Neural progenitor cell (in vitro differentiated cells): ENCODE measurements around the gene NPPC. TPM values are rescaled to one million over a fixed set of nuclear protein-coding genes. Genes with fewer than 3 reads are reported as not detected.

Source experiments
- DNase-seq: peaks from one replicate; pipeline ENCODE4 v3.0.0-alpha.2; 2016; ENCODE audit warnings: low spot score
- H2AFZ ChIP-seq: fragments of 200-600 bp; sonication (generic); replicated peaks from 2 replicates; pipeline ENCODE4 v1.6.1; 2016; ENCODE audit warnings: antibody characterized with exemption
- H3F3A ChIP-seq: fragments of 200-600 bp; sonication (generic); 2 replicates; pipeline ENCODE4 v1.6.1; 2016; ENCODE audit warnings: antibody characterized with exemption, low read depth
- H3K27ac ChIP-seq: fragments of 200-600 bp; sonication (generic); 2 replicates; pipeline ENCODE4 v1.5.1; 2016; ENCODE audit warnings: mild to moderate bottlenecking
- H3K27me3 ChIP-seq: fragments of 200-600 bp; sonication (generic); 2 replicates; pipeline ENCODE4 v1.6.1; 2016; ENCODE audit warnings: mild to moderate bottlenecking, moderate library complexity
- H3K36me3 ChIP-seq: fragments of 200-600 bp; sonication (generic); 2 replicates; pipeline ENCODE4 v1.5.1; 2016
- H3K4me1 ChIP-seq: fragments of 200-600 bp; sonication (generic); 2 replicates; pipeline ENCODE4 v1.6.1; 2016; ENCODE audit warnings: mixed run types
- H3K4me2 ChIP-seq: fragments of 200-600 bp; sonication (generic); 2 replicates; pipeline ENCODE4 v1.6.1; 2016
- H3K4me3 ChIP-seq: fragments of 200-600 bp; sonication (generic); 2 replicates; pipeline ENCODE4 v1.5.1; 2016
- H3K79me2 ChIP-seq: fragments of 200-600 bp; sonication (generic); 2 replicates; pipeline ENCODE4 v1.6.1; 2016; ENCODE audit warnings: low read depth
- H3K9ac ChIP-seq: fragments of 200-600 bp; sonication (generic); 2 replicates; pipeline ENCODE4 v1.6.1; 2016
- H3K9me3 ChIP-seq: fragments of 200-600 bp; sonication (generic); 2 replicates; pipeline ENCODE4 v1.5.1; 2016; ENCODE audit warnings: low read depth
- H4K20me1 ChIP-seq: fragments of 200-600 bp; sonication (generic); 2 replicates; pipeline ENCODE4 v1.6.1; 2016; ENCODE audit warnings: low read depth
- H3K27ac Mint-ChIP-seq: 3 replicates; pipeline ENCODE4 v1.8.0; 2021; ENCODE audit warnings: mixed read lengths
- H3K27me3 Mint-ChIP-seq: 2 replicates; pipeline ENCODE4 v1.8.0; 2022; ENCODE audit warnings: low read depth, mild to moderate bottlenecking, inconsistent platforms, moderate library complexity, mixed read lengths; ENCODE audit not compliant: insufficient read depth
- H3K36me3 Mint-ChIP-seq: 3 replicates; pipeline ENCODE4 v1.8.0; 2021; ENCODE audit warnings: mixed read lengths
- H3K4me1 Mint-ChIP-seq: 3 replicates; pipeline ENCODE4 v1.8.0; 2021; ENCODE audit warnings: mixed read lengths
- H3K4me3 Mint-ChIP-seq: 3 replicates; pipeline ENCODE4 v1.8.0; 2021; ENCODE audit warnings: mild to moderate bottlenecking, moderate library complexity, mixed read lengths
- H3K9me3 Mint-ChIP-seq: 3 replicates; pipeline ENCODE4 v1.8.0; 2020; ENCODE audit warnings: mixed read lengths
- EZH2 ChIP-seq: fragments of 200-600 bp; sonication (generic); IDR thresholded peaks from 2 replicates; pipeline ENCODE4 v1.6.1; 2017; ENCODE audit warnings: antibody characterized with exemption, mild to moderate bottlenecking, moderate library complexity
- EZH2phosphoT487 ChIP-seq: fragments of 200-600 bp; sonication (generic); IDR thresholded peaks from 2 replicates; pipeline ENCODE4 v1.6.1; 2017; ENCODE audit warnings: antibody characterized with exemption
- total RNA-seq: library from RNA; depleted of rRNA; stranded (reverse); fragments of >200 nt; gene quantifications from 2 replicates; pipeline ENCODE4 v1.2.3, GENCODE V29; 2015; ENCODE audit warnings: low replicate concordance
- TF ChIP-seq, protein P1 (sequence below): fragments of 200-600 bp; sonication (generic); IDR thresholded peaks from 2 replicates; pipeline ENCODE4 v1.5.1; 2017; ENCODE audit warnings: antibody characterized with exemption, mild to moderate bottlenecking

Gene NPPC
- total RNA-seq, 1 donor from 2014 or later = not detected

- peak; percentile 51 for DNase-seq
These were observed 2.3 kb upstream of the NPPC start for GRCh38 chr2:231928481-231928880.

GRCh38 chr2:231927566-231927890, 1.3 kb upstream of the NPPC start:
- Histone ChIP-seq H3K9me3 (no peaks in the 10 kb centered on the region), H3K27me3 (peaks cover 85% of the 10 kb centered on the region), H3K4me1 (peaks cover 7% of the 10 kb centered on the region), H3K4me3 (no peak overlapping the region), H3K9ac (no peak overlapping the region), H4K20me1 (peaks cover 11% of the 10 kb centered on the region), H3F3A (peaks cover 5% of the 10 kb centered on the region), H3K79me2 (no peaks in the 10 kb centered on the region), H3K27ac (no peak overlapping the region), H2AFZ (no peak overlapping the region), H3K4me2 (no peak overlapping the region), H3K36me3 (no peaks in the 10 kb centered on the region)
- H3K36me3 Mint-ChIP-seq = no peaks in the 10 kb centered on the region
- H3K27me3 Mint-ChIP-seq = peaks cover 35% of the 10 kb centered on the region
- TF ChIP-seq EZH2phosphoT487 (no peak), EZH2 (no peak)
- TF ChIP-seq, protein P1, sequence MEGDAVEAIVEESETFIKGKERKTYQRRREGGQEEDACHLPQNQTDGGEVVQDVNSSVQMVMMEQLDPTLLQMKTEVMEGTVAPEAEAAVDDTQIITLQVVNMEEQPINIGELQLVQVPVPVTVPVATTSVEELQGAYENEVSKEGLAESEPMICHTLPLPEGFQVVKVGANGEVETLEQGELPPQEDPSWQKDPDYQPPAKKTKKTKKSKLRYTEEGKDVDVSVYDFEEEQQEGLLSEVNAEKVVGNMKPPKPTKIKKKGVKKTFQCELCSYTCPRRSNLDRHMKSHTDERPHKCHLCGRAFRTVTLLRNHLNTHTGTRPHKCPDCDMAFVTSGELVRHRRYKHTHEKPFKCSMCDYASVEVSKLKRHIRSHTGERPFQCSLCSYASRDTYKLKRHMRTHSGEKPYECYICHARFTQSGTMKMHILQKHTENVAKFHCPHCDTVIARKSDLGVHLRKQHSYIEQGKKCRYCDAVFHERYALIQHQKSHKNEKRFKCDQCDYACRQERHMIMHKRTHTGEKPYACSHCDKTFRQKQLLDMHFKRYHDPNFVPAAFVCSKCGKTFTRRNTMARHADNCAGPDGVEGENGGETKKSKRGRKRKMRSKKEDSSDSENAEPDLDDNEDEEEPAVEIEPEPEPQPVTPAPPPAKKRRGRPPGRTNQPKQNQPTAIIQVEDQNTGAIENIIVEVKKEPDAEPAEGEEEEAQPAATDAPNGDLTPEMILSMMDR = no peak
- no peak for DNase-seq
- peak overlapping the region; percentile 79 for H3K4me3 Mint-ChIP-seq
- no peaks in the 10 kb centered on the region for H3K9me3 Mint-ChIP-seq
- no peak overlapping the region for H3K27ac Mint-ChIP-seq
- peaks cover 12% of the 10 kb centered on the region for H3K4me1 Mint-ChIP-seq

More at GRCh38 chr2:231928481-231928880, 2.3 kb upstream of the NPPC start:
- Histone ChIP-seq H3K27ac (no peak overlapping the region), H3K4me1 (peaks cover 7% of the 10 kb centered on the region), H2AFZ (no peak overlapping the region), H4K20me1 (peaks cover 11% of the 10 kb centered on the region), H3K4me3 (no peak overlapping the region), H3K9ac (no peak overlapping the region), H3F3A (peaks cover 5% of the 10 kb centered on the region), H3K4me2 (no peak overlapping the region), H3K9me3 (no peaks in the 10 kb centered on the region), H3K79me2 (no peaks in the 10 kb centered on the region), H3K36me3 (no peaks in the 10 kb centered on the region), H3K27me3 (peaks cover 76% of the 10 kb centered on the region)
- TF ChIP-seq EZH2phosphoT487 (no peak), EZH2 (no peak)
- TF ChIP-seq, protein P1 = peak; percentile 37
- no peaks in the 10 kb centered on the region for H3K36me3 Mint-ChIP-seq
- H3K27ac Mint-ChIP-seq = no peak overlapping the region
- H3K4me3 Mint-ChIP-seq = peak overlapping the region; percentile 72
- peaks cover 35% of the 10 kb centered on the region for H3K27me3 Mint-ChIP-seq
- no peaks in the 10 kb centered on the region for H3K9me3 Mint-ChIP-seq
- peaks cover 10% of the 10 kb centered on the region for H3K4me1 Mint-ChIP-seq

DNA sequence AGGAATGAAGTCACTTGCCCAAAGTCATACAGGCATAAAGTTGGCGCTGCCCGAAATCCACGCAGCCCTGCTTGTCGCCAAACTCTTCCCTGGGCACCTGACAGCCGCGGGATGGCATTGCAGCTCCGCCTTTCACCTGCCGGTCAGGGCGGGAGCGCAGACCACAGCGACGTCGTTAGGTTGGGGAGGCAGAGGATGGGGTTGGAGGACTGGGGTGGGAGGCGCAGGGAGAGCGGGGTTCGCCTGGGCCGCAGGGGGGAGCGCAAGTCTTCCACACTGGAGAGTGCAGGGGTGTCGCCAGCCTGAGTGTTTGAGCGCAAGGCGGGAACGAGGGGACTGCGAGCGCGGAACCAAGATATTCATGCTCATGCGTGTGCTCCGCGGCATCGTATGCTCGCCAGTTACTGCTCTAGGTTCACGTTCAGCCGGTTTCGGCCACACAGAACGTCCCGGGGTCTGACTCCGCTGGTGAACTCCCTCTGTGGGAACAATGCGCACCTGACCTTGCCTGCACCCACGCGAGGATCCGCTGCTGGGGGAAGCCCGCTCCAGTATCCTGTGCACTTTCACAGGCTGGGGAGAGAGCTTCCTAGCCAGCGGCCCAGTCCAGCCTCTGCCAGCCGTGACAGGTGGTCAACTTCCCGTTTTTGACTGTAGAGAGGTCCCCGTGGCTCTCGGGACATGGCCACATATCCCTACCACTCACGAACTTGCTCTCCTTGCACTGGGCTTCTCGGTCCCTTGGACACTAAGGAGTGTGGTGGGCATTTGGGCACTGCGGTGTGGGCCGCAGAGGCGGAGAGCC, 767 bp upstream of the NPPC start:
- Histone ChIP-seq H3K27ac (no peak overlapping the region), H4K20me1 (peaks cover 11% of the 10 kb centered on the region), H3K9me3 (no peaks in the 10 kb centered on the region), H3F3A (peaks cover 5% of the 10 kb centered on the region), H3K4me1 (peaks cover 7% of the 10 kb centered on the region), H3K27me3 (peaks cover 85% of the 10 kb centered on the region), H2AFZ (peak overlapping the region; percentile 2), H3K9ac (no peak overlapping the region), H3K79me2 (no peaks in the 10 kb centered on the region), H3K4me3 (peak overlapping the region; percentile 45), H3K36me3 (no peaks in the 10 kb centered on the region), H3K4me2 (peak overlapping the region; percentile 98)
- Mint-ChIP-seq H3K27me3 (peaks cover 36% of the 10 kb centered on the region), H3K9me3 (no peaks in the 10 kb centered on the region), H3K27ac (no peak overlapping the region), H3K36me3 (no peaks in the 10 kb centered on the region), H3K4me3 (peak overlapping the region; percentile 79), H3K4me1 (peaks cover 14% of the 10 kb centered on the region)
- DNase-seq = peak; percentile 56
- TF ChIP-seq EZH2 = peak; percentile 54
- TF ChIP-seq, protein P1 = peak; percentile 7
- no peak for TF ChIP-seq EZH2phosphoT487
